K562 (cell line): Measurements from ENCODE around the gene RARG.

Experiments used
- HNRNPH1 ChIP-seq: fragments of 200-400 bp; formaldehyde crosslinking; optimal IDR thresholded peaks from 2 replicates; pipeline ENCODE3; 2017; ENCODE audit warnings: low read depth, mild to moderate bottlenecking, low read length, moderate library complexity
- L3MBTL2 ChIP-seq: fragments of 450-650 bp; IDR thresholded peaks from 2 replicates; pipeline ENCODE4 v1.6.1; 2016; ENCODE audit warnings: mild to moderate bottlenecking, moderate library complexity
- SIN3B ChIP-seq: fragments of 450-650 bp; IDR thresholded peaks from 2 replicates; pipeline ENCODE4 v1.6.1; 2017; ENCODE audit warnings: low read depth, mild to moderate bottlenecking, moderate library complexity
- TF ChIP-seq, protein P1 (sequence below), 3 experiments: IDR thresholded peaks in 2 of 3; conservative IDR thresholded peaks in 1 of 3; 2 replicates each; pipeline ENCODE4 v1.5.1; 2011 to 2012; ENCODE audit warnings: low read length in 3 of 3, mild to moderate bottlenecking in 3 of 3, control low read depth in 2 of 3, improper control_type of control experiment in 1 of 3, inconsistent platforms in 1 of 3, low read depth in 1 of 3, mixed read lengths in 1 of 3, moderate library complexity in 1 of 3; ENCODE audit not compliant: insufficient read depth in 2 of 3

DNA sequence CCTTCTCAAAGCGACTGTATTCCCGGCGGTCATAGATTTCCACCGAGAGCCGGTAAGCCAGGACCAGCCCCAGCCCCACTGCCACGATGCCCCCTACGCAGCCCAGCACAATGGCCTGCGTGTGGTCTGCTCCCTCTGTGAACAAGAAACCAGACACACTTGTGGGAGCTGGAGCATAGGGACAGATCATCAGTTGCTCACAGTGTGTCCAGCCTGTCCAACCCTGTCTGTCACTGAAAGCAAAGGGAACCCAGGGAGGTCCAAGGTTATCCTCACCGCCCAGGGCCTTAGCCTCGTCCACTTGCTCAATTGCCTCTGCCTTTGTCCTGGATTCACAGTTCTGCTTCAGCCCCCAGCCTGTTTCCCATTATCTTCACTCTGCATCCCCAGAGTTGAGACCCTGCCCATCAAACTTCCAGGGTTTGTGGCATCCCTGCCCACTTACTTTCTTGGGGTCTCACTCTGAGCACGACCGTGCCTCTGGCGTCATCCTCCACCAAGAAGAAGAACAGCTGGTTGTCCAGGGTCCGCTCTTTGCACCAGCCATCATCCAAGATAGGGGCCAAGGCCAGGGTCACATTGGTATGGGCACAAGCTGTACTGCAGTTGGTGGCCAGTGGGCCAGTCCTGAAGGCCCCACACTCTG lies 40.0 kb downstream of the RARG start:
- TF ChIP-seq HNRNPH1: no peak
- TF ChIP-seq, protein P1, sequence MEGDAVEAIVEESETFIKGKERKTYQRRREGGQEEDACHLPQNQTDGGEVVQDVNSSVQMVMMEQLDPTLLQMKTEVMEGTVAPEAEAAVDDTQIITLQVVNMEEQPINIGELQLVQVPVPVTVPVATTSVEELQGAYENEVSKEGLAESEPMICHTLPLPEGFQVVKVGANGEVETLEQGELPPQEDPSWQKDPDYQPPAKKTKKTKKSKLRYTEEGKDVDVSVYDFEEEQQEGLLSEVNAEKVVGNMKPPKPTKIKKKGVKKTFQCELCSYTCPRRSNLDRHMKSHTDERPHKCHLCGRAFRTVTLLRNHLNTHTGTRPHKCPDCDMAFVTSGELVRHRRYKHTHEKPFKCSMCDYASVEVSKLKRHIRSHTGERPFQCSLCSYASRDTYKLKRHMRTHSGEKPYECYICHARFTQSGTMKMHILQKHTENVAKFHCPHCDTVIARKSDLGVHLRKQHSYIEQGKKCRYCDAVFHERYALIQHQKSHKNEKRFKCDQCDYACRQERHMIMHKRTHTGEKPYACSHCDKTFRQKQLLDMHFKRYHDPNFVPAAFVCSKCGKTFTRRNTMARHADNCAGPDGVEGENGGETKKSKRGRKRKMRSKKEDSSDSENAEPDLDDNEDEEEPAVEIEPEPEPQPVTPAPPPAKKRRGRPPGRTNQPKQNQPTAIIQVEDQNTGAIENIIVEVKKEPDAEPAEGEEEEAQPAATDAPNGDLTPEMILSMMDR (IDR thresholded peaks at IDR 0.05 in 2 of 3, conservative IDR thresholded peaks at IDR 0.05 in 1 of 3; ENCODE audit: insufficient read depth in 2 of 3, low read depth in 1 of 3, low read length in 3 of 3): no peak
- no peak for TF ChIP-seq L3MBTL2
- no peak for TF ChIP-seq SIN3B
